GM12891 (cell line): ENCODE results near the gene AGPAT3.

Source experiments
- DNase-seq: peaks from one replicate; pipeline ENCODE4 v3.0.0; 2011; ENCODE audit warnings: low spot score; ENCODE audit not compliant: insufficient read length
- FAIRE-seq: peaks from 2 replicates; lab custom pipeline; 2011; peaks lifted over from hg19 to GRCh38; lab: Jason Lieb, UNC
- PAX5 ChIP-seq: IDR thresholded peaks from 2 replicates; pipeline ENCODE4 v1.6.1; 2011; ENCODE audit warnings: low read length, moderate library complexity, mild to moderate bottlenecking; ENCODE audit not compliant: insufficient read depth, severe bottlenecking
- POLR2A ChIP-seq: IDR thresholded peaks from 2 replicates; pipeline ENCODE4 v1.6.1; 2011; ENCODE audit warnings: low read depth, low read length, control low read depth
- POLR2AphosphoS5 ChIP-seq: IDR thresholded peaks from 2 replicates; pipeline ENCODE4 v1.6.1; 2011; ENCODE audit warnings: low read depth, low read length, control low read depth
- POU2F2 ChIP-seq: IDR thresholded peaks from 2 replicates; pipeline ENCODE4 v1.6.1; 2011; ENCODE audit warnings: low read depth, mild to moderate bottlenecking, control low read depth, low read length, moderate library complexity
- SPI1 ChIP-seq: IDR thresholded peaks from 2 replicates; pipeline ENCODE4 v1.6.1; 2011; ENCODE audit warnings: low read depth, low read length, control low read depth
- TAF1 ChIP-seq: IDR thresholded peaks from 2 replicates; pipeline ENCODE4 v1.6.1; 2011; ENCODE audit warnings: low read depth, low read length, control low read depth

Gene AGPAT3

GRCh38 chr21:43938751-43939442, 73.9 kb downstream of the AGPAT3 start:
- peak; percentile 98 for FAIRE-seq
- TF ChIP-seq POU2F2 (peak; percentile 59; the same call in 1 of the 2 replicates), PAX5 (peak; percentile 79), POLR2AphosphoS5 (peak; percentile 37; the same call in 1 of the 2 replicates), TAF1 (no peak), SPI1 (no peak), POLR2A (peak; percentile 51; the same call in 1 of the 2 replicates)
- peak; percentile 98 for DNase-seq

GRCh38 chr21:43939443-43940328, 74.7 kb downstream of the AGPAT3 start:
- FAIRE-seq (peak; percentile 5), DNase-seq (no peak)

GRCh38 chr21:43940329-43941050, 75.5 kb downstream of the AGPAT3 start:
- FAIRE-seq = no peak
- no peak for DNase-seq
- TF ChIP-seq PAX5 (no peak), TAF1 (no peak), SPI1 (no peak), POLR2AphosphoS5 (no peak), POLR2A (no peak), POU2F2 (no peak)

More at GRCh38 chr21:43939443-43940328, 74.7 kb downstream of the AGPAT3 start:
- no peak for TF ChIP-seq TAF1
- no peak for TF ChIP-seq PAX5
- TF ChIP-seq POLR2AphosphoS5 = no peak
- no peak for TF ChIP-seq POU2F2
- TF ChIP-seq SPI1 = no peak
- TF ChIP-seq POLR2A = no peak

- DNase-seq (no peak), FAIRE-seq (no peak)
- TF ChIP-seq POU2F2 (no peak), SPI1 (no peak), POLR2AphosphoS5 (no peak), POLR2A (no peak), TAF1 (no peak), PAX5 (no peak)
Measured at GRCh38 chr21:43942201-43942600, 77.2 kb downstream of the AGPAT3 start.

- no peak for TF ChIP-seq POLR2AphosphoS5
- TF ChIP-seq PAX5 = no peak
- TF ChIP-seq POU2F2 = no peak
- no peak for TF ChIP-seq POLR2A
- TF ChIP-seq SPI1 = no peak
- no peak for DNase-seq
- FAIRE-seq = no peak
Measured at GRCh38 chr21:43942621-43943020, 77.6 kb downstream of the AGPAT3 start.

- FAIRE-seq = no peak
Measured at GRCh38 chr21:43943512-43944077, 78.6 kb downstream of the AGPAT3 start.

GRCh38 chr21:43944078-43944633, 79.1 kb downstream of the AGPAT3 start:
- DNase-seq = no peak

More at GRCh38 chr21:43943512-43944077, 78.6 kb downstream of the AGPAT3 start:
- no peak for TF ChIP-seq SPI1
- no peak for TF ChIP-seq PAX5
- no peak for TF ChIP-seq POU2F2
- TF ChIP-seq TAF1 = no peak
- no peak for TF ChIP-seq POLR2A
- no peak for TF ChIP-seq POLR2AphosphoS5
- DNase-seq = no peak

GRCh38 chr21:43944757-43945156, 79.7 kb downstream of the AGPAT3 start:
- FAIRE-seq (peak; percentile 28), DNase-seq (no peak)
- TF ChIP-seq POU2F2 (no peak), SPI1 (no peak), PAX5 (no peak), POLR2AphosphoS5 (no peak), POLR2A (no peak), TAF1 (no peak)

More at GRCh38 chr21:43944078-43944633, 79.1 kb downstream of the AGPAT3 start:
- FAIRE-seq = no peak
- no peak for TF ChIP-seq TAF1
- no peak for TF ChIP-seq POU2F2
- no peak for TF ChIP-seq SPI1
- TF ChIP-seq POLR2AphosphoS5 = no peak
- no peak for TF ChIP-seq PAX5
- TF ChIP-seq POLR2A = no peak
